Measurements from ENCODE around the gene TPT1.
"Not testable (repeated sequence)": the region's sequence is repeated elsewhere in the genome, so short reads cannot be mapped to it uniquely, and the experiment has no call there.

Gene TPT1

GRCh38 chr13:45365558-45365885, 24.5 kb upstream of the TPT1 start:
- DNase-seq: no peak

DNA sequence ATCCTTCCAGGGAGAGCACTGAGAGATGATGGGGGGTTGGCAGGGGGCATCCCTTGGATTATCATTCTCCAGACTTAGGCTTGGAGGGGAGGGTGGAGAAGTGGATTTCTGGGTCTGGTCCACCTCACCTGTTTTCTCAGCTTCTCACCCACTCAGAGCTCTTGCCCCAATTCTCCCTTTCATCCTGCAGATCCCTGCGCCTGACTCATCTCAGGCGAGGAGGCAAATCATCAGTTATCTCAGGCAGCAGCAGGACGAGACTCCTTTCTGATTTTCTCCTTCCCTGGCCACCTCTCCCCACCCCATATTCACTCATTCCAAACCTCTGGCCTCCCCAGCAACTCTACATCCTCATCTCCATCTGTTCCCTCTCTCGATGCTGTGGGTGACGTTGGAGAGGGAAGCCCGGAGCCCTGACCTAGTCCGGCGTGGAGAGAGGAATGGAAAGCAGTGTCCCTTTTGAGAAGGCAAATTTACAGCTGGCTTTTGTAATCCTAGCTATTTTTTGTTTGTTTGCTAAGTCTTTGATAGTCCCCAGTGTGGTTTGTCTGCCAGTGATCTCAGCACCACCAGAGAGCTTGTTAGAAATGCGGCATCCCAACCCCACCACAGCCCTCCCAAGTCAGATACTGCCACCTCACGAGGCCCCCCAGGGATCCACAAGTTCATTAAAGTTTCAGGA, 24.0 kb upstream of the TPT1 start:
- DNase-seq: no peak

GRCh38 chr13:45362939-45363338, 22.0 kb upstream of the TPT1 start:
- DNase-seq: no peak

DNA sequence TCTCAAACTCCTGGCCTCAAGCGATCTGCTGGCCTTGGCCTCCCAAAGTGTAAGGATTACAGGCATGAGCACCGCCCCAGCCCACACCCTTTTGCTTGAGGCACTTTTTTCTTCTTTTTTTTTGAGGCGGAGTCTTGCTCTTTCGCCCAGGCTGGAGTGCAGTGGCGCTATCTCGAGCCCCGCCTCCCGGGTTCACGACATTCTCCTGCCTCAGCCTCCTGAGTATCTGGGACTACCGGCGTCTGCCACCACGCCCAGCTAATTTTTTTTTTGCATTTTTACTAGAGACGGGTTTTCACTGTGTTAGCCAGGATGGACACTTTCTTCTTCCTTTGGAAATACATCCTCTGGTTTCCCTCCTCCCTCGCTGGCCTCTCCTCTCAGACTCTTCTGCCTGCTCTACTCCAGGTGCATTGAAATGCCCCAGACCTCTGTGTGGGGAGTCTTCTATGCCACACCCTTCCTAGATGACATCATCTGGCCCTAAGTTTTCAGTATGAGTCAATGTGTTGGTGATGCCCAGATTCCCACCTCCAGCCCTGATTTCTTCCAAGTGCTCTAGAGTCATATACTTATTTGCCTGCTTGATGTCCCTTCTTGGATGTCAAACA, 20.7 kb upstream of the TPT1 start:
- DNase-seq: peak; percentile 34

- DNase-seq: no peak
Measured at GRCh38 chr13:45356966-45357672, 16.1 kb upstream of the TPT1 start.

DNA sequence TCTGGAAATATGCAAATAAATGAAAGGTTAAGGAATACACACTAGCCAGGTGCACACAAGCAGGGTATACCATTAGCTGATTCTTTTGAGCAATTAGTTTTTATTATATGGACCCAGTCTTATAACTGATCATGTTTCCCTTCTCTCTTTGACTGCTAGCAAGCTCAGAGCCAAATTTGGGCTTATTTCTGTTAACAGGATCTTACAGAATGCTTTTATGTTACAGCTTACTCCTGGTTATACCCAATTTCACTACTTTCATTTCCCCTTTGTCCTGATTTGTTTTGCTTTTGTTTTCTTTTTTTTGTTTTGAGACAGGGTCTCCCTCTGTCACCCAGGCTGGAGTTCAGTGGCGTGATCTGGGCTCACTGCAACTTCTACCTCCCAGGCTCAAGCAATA, 12.9 kb upstream of the TPT1 start:
- DNase-seq: no peak

GRCh38 chr13:45352031-45352430, 11.0 kb upstream of the TPT1 start:
- no peak for DNase-seq

DNA sequence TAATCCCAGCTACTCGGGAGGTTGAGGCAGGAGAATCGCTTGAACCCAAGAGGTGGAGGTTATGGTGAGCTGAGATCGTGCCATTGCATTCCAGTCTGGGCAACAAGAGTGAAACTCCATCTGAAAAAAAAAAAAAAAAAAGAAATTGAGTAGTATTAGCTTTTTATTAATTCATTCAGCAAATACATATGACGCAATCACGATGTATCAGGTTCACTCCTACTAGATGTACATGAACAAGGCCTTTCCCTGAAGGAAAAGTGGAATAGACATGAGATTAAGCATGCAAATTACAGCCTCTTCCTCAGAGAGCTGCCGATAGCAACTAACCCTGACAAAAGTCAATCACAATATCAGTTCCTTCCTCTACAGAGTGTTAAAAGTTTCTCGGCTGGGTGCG, 9.2 kb upstream of the TPT1 start:
- no peak for DNase-seq

DNA sequence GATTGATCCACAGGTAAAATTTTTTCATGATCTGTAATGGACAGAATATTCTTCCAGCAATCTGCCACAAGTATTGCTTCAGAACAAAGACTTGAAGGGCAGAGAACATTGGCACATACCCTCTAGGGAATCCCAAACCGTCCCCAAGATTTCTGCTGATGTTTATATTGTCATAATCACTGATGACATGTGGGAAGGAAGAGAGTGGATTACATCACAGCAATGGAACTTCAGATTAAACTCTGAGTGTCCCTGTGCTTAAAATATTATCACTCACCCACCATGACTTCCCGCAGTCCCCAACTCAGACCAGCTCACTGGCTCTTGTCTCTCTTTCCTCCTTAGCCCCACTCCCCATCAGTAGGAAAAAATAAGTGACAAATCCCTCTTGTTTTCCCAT, 8.5 kb upstream of the TPT1 start:
- no peak for DNase-seq

DNA sequence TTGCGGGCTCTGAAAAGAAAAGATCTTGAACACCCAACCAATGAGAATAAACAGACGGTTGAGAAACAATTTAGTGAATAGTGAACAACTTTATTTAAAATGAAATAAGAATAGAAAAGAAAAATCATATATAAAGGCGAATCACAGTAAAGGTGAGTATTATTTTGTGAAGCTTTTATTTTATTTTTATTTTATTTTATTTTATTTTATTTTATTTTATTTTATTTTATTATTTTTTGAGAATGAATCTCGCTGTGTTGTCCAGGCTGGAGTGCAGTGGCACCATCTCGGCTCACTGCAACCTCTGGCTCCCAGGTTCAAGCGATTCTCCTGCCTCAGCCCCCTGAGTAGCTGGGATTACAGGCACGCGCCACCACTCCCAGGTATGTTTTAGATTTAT, 3.1 kb upstream of the TPT1 start:
- not testable (repeated sequence) for DNase-seq

- not testable (repeated sequence) for DNase-seq
Measured at GRCh38 chr13:45343102-45343501, 2.1 kb upstream of the TPT1 start.

DNA sequence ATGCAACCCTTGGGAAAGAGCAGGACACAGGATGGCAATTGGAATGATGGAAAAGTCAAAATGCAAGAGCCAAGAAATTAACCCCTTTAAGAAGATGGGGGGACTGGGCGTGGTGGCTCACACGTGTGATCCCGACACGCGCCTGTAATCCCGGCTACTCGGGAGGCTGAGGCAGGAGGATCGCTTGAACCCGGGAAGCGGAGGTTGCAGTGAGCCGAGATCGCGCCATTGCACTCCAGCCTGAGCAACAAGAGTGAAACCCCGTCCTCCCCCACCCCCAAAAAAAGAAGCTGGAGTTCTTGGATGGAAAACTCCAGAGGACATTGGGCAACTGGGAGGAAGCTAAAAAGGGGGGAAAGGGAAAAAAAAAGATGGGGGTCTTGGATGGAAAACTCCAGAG, 1.7 kb upstream of the TPT1 start:
- DNase-seq: not testable (repeated sequence)

- DNase-seq: peak; percentile 70
Measured at GRCh38 chr13:45341799-45342500, 967 bp upstream of the TPT1 start.

GRCh38 chr13:45340422-45341033, 455 bp downstream of the TPT1 start:
- peak; percentile 71 for DNase-seq

GRCh38 chr13:45339867-45340266, 1.1 kb downstream of the TPT1 start:
- no peak for DNase-seq

- DNase-seq: no peak
Measured at GRCh38 chr13:45339399-45339798, 1.6 kb downstream of the TPT1 start.

- no peak for DNase-seq
Measured at GRCh38 chr13:45337803-45338202, 3.2 kb downstream of the TPT1 start.

DNA sequence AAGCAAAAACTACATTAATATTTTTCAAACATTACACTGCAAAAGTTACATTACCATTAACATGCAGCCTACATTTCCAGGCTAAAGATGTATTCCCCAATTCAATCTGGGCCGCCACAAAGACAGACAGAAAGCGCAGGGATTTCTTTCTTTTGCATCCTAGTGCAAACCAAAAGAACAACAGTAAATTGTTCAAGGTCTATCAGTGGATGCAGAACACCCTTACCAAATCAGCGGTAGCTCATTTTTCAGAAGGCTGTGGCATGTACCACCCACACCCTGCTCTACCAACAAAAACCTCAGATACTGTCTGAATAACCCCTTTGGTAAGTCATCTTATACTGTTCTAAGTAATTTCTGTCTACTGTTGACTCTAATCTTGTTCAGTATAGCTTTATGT, 3.6 kb downstream of the TPT1 start:
- no peak for DNase-seq

DNA sequence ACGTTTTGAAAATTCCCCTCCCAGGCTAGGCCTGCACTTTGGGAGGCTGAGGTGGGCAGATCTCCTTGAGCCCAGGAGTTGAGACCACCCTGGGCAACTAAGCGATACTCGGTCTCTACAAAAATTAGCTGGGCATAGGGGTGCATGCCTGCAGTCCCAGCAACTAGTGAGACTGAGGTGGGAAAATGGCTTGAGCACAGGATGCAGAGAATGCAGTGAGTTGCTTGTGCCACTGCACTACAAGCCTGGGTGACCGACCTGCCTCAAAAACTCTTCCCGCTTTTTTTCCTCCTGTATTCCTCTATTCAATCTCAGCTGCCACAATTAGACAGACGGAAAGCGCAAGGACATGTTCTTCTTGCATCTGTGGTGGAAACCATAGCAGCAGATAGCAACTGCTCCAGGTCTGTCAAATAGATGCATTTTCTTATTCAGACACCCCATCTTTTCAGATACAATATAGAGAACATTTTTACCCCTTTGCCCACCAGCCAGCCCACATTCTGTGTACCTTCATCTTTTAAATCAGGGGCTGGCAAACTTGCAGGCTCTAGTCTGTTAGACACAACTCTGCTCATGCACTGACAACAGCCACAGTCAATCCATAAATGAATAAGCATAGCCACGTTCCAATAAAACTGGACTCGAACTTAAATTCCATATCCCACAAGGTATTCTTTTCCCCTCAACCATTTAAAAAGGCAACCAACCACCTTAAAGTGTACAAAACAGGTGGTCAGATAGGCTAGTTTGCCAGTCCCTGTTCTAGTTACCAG, 4.8 kb downstream of the TPT1 start:
- no peak for DNase-seq

DNA sequence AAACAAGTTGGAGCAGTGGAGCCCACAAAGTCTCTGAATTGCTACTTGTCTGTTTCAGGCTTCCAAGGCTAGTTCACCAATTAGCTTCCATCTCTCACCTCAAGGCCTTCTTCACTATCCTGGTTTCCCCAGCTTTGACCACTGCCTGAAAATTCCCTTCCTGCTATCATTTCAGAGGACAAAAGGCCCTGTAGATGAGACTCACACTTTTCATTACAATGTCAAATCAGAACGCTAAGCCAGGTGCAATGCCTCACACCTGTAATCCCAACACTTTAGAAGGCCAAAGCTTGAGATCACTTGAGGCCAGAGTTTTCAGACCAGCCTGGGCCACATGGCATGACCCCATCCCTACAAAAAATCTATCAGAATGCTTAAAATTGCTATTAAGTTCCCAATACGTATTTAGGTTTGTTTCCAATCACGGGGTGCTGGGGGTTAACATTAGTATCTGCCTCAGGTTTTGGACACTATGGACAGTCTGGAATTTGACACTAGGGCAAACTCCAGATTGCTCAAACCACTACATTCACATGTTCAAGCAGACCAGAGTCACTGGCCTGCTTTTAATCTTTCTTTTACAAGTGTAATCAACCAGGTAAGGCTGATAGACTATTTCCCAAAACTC, 5.5 kb downstream of the TPT1 start:
- DNase-seq: no peak

GRCh38 chr13:45333977-45334922, 6.7 kb downstream of the TPT1 start:
- no peak for DNase-seq

Measured in kidney glomerular epithelial cell (primary cell).